T-helper 1 cell (primary cell): Measurements from ENCODE around the gene ANK2.
A peak's percentile ranks its signal among the peaks of the same experiment; 100 is the strongest.

Experiments
- DNase-seq, 5 donors: peaks; one replicate each; pipeline ENCODE4 v3.0.0-alpha.2; 2012 to 2020

The ANK2 gene

DNA sequence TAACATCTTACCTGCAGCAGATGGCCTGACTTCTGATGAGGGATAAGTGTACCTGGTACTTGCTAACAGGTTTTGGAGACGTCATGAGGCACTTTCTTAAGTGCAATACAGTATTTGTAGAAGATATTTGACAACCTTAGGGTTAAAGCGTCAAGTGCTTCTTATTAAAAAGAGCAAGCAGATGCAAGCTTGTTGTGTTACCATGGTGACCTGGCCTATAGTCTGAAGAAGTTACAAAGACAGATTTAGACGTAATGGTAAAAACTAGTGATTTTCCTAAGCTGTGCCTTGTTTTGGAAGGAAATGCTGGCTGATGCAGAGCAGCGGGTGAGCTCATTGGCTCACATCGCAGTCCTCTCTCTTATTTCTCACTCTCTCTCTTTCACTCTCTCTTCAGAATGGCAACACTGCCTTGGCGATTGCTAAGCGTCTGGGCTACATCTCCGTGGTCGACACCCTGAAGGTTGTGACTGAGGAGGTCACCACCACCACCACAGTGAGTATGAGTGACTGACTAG, 243.6 kb downstream of the ANK2 start:
- no peak for DNase-seq

DNA sequence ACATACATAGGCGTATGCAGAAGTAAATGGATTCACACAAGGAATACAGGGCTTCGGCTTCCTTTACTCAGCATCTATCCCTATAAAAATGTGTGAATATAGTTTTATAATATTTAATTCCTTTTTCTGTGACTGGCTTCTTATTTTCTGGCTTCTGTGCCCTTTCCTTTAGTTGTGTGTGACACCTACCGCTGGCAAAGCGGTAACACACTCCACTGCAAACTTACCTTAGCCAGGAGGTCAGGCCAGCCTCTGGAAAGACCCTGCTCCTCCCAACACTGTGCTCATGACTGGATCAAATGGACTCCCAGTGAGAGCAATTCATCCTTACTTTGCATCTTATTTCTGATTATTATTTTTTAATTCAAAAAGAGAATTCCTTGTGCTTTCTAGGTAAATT, 244.2 kb downstream of the ANK2 start:
- DNase-seq = no peak

DNA sequence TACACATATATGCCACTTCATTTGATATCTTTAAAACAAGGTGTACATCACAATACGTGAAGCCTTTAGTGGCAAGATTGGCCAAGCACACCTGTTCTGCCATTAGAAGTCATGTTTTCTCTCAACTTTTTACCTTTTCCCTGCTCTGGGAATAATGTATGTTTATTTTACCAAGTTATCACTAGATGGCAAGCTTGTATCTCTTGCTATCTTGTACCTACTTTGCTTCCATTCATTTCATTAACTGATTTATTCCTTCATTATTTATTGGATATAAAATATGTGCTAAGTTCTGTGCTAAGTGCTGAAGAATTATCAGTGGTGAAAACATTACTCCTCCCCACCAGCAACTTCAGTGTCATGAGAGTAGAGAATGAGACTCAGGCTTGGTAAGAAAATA, 245.5 kb downstream of the ANK2 start:
- DNase-seq = no peak

DNA sequence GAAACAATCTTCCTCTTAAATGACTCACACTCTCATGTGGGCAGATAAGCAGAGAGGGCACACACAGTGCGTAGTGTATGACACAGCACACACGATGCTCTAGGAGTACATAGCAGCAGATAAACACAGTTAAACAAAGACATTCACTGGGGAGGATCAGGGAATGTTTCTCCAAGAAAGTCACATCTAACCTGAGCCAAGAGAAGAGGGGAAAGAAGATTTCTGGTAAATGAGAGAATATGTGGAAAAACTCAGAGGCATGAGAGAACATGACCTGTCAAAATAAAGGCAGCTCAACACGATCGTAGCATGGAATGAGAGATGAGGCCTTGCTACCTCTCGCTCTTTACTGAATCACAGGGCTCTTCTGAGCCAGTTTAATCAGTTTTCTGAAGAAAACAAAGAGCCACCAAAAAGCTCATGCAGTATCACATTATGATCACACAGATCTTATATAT, 251.0 kb downstream of the ANK2 start:
- DNase-seq = no peak

DNA sequence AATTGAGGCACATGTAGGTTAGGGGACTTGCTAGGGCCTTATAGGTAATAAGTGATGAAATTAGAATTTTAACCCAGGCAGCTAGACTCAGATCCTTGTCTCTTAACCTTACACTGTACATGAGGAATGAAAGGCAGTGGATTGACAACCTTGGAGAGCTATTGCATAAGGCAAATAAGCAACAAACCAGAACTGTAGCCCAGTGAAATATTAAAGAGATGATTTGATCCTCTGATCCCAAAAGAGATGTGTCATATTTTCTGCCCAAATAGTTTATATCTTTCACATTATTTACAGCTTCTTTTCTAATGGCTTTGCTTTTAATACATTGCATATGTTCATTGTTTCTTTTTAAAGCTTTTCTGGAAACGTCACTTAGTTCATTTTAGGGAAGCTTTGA, 252.6 kb downstream of the ANK2 start:
- no peak for DNase-seq

DNA sequence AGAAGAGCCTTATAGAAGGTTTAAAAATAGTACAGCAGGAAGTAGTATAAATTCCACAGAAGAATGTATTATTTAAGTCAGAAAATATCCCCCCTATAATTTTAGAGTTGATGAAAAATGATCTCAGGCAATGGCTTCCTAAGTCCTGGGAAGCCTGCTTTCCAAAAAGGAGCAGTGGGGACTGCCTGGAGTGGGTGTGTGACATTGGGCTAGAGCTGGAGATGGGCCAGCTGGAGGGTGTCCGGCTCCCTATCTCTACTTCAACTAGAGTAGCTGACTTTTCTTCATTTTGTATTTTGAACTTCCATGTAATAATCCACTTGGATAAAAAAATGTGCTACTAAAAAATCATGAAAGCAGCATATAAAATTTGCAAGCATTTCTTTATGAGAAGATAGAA, 253.9 kb downstream of the ANK2 start:
- no peak for DNase-seq

DNA sequence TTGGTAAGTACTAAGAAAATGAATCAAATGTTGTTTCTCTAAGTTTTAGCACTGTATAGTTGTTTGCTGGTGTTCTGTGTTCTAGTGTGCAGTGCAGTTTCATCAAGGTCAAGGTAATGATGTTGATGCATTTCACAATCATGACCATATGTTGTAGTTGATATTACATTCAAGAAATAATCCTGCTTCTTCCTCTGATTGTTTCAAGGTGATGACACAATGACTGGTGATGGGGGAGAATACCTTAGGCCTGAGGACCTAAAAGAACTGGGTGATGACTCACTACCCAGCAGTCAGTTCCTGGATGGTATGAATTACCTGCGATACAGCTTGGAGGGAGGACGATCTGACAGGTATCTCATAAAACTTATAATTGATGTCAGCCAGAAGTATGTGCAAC, 261.6 kb downstream of the ANK2 start:
- DNase-seq = no peak

DNA sequence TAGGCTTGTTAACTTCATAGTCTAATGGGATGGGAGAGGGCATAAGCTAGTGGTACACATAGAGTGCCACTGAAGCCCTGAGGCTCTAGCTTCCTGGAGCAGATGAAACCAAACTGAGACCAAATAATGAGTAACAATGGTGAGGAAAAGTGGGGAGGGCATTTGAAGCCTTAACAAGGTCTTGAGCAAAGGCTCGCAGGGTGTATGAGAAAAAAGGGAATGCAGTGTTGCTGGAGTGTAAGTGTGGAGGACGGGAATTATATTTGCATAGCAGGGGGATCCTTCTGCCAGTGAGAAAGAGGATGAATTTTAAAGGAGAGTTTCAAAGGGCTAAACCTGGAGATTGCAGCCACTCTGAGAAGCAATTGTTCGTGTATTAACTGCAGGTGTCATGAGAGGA, 263.1 kb downstream of the ANK2 start:
- no peak for DNase-seq

DNA sequence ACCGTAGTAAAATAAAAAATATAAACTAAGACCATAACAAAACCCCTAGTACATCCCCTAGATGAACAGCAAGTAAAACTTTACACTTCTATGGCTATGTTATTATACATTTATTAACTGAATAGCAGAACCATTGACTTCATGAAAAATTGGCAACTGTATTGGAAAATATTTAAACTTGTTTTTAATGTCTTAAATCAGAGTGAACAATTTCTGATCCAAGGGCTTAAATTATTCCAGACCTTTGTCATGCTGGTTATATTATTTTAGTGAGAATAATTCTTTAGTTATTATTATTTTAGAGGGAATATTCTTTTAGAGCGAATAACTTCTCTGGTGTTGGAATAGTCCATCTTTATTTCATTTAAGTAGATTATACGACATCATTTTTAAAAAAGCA, 265.0 kb downstream of the ANK2 start:
- DNase-seq = no peak

DNA sequence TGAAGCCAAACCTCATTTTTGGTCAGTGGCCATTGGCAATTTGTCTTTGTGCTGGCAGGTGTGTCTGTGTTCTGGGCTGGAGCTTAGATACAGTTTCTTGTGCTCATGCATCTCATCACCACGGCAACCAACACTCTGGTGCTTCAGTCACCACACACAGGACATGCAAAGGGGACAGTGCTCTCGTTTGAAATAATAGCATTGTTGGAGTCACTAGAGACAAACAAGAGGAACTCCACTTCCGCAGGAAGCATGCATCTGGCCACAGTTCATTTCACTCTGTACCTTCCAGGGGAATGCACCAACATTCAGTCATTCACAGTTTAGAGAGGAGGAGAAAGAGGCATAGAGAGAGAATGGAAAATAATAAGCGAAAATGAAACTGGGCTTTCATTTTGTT, 267.4 kb downstream of the ANK2 start:
- peak in 1 of 5 donors; percentile 14 for DNase-seq

DNA sequence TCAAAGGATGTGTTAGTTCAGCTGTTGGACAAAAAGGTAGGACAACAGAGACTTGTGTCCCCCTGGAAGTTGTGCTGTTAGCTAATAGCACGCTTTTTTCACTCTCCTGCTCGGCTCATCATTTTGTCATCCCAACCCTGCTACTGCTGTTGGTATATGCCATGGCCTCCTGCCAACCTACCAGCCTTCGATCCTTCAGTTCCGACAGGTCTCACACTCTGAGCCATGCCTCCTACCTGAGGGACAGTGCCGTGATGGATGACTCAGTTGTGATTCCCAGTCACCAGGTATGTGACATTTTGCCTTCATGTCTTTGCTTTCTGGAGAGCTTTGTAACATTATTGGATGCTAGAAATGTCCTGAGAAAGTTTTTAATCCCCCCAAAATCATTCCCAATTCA, 268.1 kb downstream of the ANK2 start:
- DNase-seq = no peak

DNA sequence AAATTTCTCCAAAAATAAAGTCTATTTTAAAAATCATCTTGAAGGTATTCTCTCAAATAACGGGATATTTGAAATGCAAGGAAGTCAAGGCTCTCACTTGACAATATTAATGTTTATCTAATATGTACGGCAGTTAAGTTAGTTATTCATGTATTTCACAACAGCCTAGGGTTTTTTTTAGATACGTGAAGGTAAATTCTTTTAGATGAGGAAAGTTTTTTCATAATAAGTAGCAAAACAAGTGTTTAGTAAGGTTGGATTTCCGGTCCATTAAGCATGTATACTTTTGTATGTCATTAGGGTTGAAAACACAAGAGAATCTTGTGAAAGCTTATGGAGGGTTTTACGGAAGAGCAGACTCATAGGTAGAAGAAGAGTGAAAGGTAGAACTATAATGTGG, 273.3 kb downstream of the ANK2 start:
- no peak for DNase-seq

DNA sequence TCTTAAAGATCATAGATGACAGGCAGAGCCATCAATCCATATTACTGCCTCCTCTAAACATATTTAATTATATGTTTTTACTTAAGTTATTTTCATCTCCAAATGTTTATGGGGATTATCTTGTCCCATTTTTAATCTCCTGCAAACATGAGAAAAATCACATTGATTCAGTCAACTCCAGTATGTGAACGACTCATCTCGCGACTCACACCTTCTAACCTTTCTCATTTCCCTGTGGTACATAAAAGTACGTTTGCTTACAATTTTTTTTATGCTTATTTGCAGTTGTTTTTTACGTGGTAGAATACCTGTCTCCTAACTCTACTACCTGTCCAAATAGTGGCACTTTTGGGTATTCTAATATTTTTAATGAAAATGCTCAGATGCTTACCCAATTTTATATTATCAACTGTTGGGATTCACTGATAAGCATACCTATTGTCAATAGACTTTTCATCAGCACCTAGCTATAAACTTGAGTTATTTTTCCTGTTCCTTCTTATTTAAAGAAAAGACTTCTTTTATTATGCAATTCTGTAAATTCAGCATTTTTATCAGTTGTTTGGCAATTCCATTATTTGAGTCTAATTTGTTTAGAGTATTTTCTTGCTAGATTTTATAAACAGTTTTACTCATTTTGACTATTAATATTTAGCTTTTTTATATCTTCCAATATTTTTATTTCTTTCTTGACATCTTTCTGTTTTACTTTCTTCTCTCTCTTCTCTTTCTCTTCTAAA, 276.6 kb downstream of the ANK2 start:
- DNase-seq = no peak

DNA sequence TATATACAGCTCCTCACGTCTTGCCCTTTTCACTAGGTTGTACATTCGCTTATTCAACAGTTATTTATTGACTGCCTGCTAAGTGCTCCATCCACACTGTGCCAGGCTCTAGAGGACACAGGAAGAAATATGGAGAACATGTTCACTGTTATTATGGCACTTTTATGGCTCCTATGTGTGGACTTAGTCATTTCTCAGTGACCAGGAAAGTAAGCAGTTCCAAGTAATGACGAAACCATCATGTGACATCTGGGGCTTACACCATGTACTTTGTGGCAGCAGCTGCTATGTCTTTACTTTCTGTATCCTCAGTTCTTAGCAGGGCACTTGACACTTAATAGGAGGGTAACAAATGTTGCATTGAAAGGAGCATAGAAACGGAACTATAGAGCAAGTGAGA, 278.0 kb downstream of the ANK2 start:
- DNase-seq = no peak

DNA sequence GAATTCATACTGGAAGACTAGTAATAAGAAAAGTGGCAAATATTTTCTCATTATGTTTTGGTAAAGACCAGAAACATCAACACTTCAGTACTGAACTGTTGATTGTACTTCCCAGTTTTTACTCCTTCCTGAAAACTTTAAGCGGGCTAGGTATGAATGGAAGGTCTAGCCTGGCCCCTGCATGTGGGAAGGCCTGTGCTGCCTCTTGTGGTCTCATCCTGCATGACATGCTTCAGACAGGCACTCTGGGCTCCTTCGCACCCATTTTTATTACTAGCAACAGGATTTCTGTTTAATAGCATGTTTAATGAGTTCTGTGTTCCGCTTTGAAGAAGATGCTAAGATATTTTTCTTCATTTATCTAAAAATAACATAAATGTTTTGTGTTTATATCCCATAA, 279.1 kb downstream of the ANK2 start:
- no peak for DNase-seq

DNA sequence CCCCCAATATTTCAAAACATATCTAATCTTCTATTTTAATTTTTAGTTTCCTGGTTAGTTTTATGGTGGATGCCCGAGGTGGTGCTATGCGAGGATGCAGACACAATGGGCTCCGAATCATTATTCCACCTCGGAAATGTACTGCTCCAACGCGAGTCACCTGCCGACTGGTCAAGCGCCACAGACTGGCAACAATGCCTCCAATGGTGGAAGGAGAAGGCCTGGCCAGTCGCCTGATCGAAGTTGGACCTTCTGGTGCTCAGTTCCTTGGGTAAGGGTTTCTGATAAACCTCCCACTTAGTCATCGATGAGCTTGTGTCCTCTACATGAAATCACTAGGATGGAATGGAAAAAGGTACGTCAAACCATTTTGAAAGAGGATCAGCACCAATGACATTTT, 280.7 kb downstream of the ANK2 start:
- no peak for DNase-seq

DNA sequence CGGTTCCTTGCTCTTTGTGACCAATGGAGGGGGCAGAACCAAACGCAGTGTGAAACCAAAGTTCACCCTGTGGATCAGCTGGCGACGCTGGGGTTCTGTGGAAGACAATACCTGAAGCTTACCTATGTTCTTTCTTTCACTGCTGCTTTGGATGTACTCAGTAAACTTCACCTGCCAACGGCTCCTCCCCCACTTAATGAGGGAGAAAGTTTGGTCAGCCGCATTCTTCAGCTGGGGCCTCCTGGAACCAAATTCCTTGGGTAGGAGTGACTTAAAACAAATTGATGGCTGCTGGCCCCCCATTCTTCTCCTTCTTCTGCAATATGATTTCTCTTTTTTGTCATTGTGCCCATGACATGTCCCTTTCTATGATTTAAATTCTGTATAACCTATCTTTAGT, 282.4 kb downstream of the ANK2 start:
- DNase-seq = no peak

DNA sequence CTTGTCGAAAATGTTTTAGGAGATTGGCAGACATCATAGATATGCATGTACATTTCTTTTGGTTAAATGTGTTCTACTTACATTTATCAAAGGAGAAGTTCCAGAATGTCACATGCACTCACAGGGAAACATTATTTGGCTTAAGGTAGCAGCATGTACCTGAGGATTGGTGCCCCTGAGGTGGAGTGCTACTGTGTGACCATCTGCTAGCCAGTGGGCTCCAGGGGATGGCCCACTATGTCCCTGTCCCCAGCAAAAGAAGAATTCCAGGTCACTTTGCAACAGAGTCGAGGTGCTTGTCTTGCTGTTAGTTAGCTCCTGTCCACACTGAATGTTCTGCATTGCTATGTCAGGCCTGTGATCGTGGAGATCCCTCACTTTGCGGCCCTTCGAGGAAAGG, 283.2 kb downstream of the ANK2 start:
- DNase-seq = no peak

DNA sequence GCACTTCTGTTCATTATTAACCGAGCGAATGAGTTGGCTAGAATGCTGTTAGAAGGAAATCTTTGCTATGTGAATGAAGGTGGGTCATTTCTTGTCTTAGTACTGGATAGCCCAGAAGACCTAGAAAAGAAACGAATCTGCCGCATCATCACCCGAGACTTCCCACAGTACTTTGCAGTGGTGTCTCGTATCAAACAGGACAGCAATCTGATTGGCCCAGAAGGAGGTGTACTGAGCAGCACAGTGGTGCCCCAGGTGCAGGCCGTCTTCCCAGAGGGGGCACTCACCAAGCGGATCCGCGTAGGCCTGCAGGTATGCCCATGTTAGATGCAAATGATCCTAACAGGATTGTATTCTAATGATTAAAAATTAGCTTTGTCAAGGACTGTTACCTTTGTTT, 286.3 kb downstream of the ANK2 start:
- no peak for DNase-seq

DNA sequence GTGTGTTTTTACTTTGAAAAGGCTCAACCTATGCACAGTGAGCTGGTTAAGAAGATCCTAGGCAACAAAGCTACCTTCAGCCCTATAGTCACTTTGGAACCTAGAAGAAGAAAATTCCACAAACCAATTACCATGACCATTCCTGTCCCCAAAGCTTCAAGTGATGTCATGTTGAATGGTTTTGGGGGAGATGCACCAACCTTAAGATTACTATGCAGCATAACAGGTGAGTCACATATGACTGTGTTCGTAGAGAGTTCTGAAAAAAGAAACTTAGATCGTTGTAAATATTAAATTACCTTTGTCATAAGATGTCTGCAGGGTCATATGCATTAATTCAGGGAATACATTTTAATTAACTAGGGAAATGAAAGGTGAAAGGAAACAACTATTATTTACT, 287.1 kb downstream of the ANK2 start:
- DNase-seq = no peak

DNA sequence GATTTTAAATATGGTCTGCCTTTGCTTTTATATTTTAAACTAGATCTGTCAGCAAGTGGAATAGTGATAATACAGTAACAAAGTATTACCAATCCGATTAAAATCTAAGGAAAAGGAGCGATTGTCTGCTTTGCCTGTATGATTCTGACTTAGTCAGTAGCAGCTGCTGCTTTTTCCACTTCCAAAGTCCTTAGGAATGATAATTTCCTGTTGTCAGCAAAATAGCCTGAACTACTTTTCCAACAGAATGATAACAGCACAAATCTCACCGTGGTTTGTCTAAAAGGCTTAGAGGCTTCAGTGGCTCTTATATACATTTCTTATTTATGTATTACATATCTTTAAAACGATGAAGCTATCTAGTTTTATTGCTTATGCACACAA, 290.0 kb downstream of the ANK2 start:
- no peak for DNase-seq

DNA sequence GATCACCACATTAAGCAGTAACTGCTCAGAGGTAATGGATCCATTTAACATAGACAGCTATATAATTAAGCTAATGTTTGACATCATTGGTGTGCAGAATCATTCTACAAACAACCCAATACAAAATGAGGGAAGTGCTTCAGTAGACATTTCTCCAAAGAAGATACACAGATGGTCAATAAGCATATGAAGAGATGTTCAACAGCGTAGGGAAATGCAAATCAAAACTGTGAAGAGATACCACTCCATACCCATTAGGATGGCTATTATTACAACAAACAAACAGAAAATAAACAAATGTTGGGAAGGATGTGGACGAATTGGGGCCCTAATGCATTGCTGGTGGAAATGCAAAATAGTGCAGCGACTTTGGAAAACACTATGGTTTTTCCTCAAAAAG, 294.6 kb downstream of the ANK2 start:
- no peak for DNase-seq

DNA sequence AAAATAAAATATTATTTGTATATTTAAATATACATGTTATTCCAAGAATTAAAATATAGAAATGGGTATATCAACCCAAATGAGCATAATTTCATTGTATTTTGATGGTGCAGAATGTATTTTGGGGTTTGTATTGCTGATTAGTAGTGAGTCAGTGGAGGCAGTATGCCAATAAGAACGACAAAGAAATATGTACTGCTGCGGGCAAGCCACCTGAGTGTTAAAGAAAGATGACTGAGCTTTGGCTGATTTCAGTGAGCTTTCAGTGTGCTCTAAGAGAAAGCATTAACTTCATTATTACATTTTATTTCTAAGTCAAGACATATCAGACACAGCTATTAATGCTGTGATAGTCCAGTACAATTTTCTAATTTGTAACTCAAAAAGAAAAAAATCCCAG, 297.8 kb downstream of the ANK2 start:
- DNase-seq = no peak

DNA sequence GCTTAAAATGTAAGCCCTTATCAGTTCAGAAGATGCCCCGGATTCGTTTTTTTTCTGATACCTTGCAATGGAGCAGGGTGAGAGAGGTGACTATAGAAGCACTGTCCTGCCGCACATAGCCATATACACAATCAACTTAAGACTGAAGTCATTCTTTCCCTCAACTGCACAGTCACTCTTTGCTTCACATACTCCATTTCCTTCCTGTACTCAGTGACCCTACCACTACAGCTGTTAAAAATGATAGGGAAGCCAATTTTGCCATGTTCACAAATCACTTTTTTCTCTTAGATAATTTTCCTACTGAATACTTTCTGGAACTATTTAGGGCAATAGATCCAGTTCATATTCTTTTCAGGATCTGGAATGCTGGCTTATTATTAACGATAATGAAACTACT, 300.0 kb downstream of the ANK2 start:
- no peak for DNase-seq

DNA sequence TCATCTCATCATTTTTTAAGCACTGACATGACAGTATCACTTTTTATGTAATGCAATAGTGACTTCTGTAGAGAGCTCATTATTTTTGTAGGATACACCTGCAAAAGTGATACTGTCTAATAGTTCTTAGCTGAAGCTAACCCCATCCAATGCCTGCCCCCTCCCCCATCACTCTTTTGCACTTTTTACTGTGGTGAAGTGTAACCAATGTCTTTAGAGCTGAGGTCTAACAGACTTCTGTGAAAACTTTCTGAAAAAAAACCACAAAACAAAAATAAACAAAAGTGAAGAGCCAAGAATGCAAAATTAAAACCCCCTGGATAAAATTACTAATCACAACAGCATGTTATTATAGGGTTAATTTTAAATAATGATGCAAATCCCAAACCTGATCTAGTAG, 301.1 kb downstream of the ANK2 start:
- DNase-seq = no peak
